K562 (cell line): ENCODE results near the gene FUNDC1. TPM values are rescaled to one million over a fixed set of nuclear protein-coding genes. Genes with fewer than 3 reads are reported as not detected.

Experiments
- CAMTA2 ChIP-seq: fragments of 250-450 bp; sonication (Bioruptor Pico); conservative IDR thresholded peaks from 2 replicates; pipeline ENCODE4 v1.5.1; 2022
- GABPA ChIP-seq: fragments of 200-800 bp; sonication (Bioruptor generic); conservative IDR thresholded peaks from 2 replicates; pipeline ENCODE4 v1.6.1; 2016; ENCODE audit warnings: low read depth, missing genetic modification characterization, missing compliant biosample characterization
- HMGN3 ChIP-seq: IDR thresholded peaks from 2 replicates; pipeline ENCODE4 v1.6.1; 2011; ENCODE audit warnings: borderline replicate concordance, low read depth, mild to moderate bottlenecking, mixed read lengths, low read length; ENCODE audit not compliant: insufficient read length; ENCODE audit errors: extremely low read depth
- HNRNPH1 ChIP-seq: fragments of 200-400 bp; formaldehyde crosslinking; optimal IDR thresholded peaks from 2 replicates; pipeline ENCODE3; 2017; ENCODE audit warnings: low read depth, mild to moderate bottlenecking, low read length, moderate library complexity
- L3MBTL2 ChIP-seq: fragments of 450-650 bp; IDR thresholded peaks from 2 replicates; pipeline ENCODE4 v1.6.1; 2016; ENCODE audit warnings: mild to moderate bottlenecking, moderate library complexity
- LCOR ChIP-seq: sonication (generic); formaldehyde crosslinking; IDR thresholded peaks from 2 replicates; pipeline ENCODE4 v1.8.0; 2022; ENCODE audit warnings: mild to moderate bottlenecking, missing genetic modification reagents
- MXI1 ChIP-seq: IDR thresholded peaks from 2 replicates; pipeline ENCODE4 v1.6.1; 2011; ENCODE audit warnings: low read depth, mild to moderate bottlenecking, improper control_type of control experiment, low read length
- NFRKB ChIP-seq: fragments of 450-650 bp; IDR thresholded peaks from 2 replicates; pipeline ENCODE4 v1.6.1; 2016; ENCODE audit warnings: low read depth
- PPARD ChIP-seq: fragments of 250-450 bp; sonication (Bioruptor Pico); IDR thresholded peaks from 2 replicates; pipeline ENCODE4 v1.8.0; 2022; ENCODE audit warnings: inconsistent platforms, mild to moderate bottlenecking, moderate library complexity
- TOE1 ChIP-seq, 2 experiments: fragments of 450-650 bp in 1 of 2; sonication (generic) in 1 of 2; formaldehyde crosslinking in 1 of 2; IDR thresholded peaks; 2 replicates each; pipeline versions ENCODE4 v1.7.1 to v1.8.0; 2016 to 2022; ENCODE audit warnings: borderline replicate concordance in 2 of 2, mild to moderate bottlenecking in 2 of 2, antibody characterized with exemption in 1 of 2, inconsistent platforms in 1 of 2, low read depth in 1 of 2, missing genetic modification reagents in 1 of 2, moderate library complexity in 1 of 2
- TRIM24 ChIP-seq, 2 experiments: fragments of 450-650 bp; IDR thresholded peaks; 2 replicates each; pipeline ENCODE4 v1.6.1; 2016
- YY1 ChIP-seq, 3 experiments: IDR thresholded peaks; 2 replicates each; pipeline ENCODE4 v1.6.1; 2011; ENCODE audit warnings: low read length in 2 of 3, mild to moderate bottlenecking in 2 of 3, moderate library complexity in 2 of 3, borderline replicate concordance in 1 of 3, control low read depth in 1 of 3, low read depth in 1 of 3; ENCODE audit not compliant: insufficient read depth in 3 of 3, insufficient replicate concordance in 2 of 3, control insufficient read depth in 1 of 3, insufficient read length in 1 of 3; ENCODE audit errors: extremely low read depth in 1 of 3
- ZBTB17 ChIP-seq: fragments of 450-650 bp; formaldehyde crosslinking; IDR thresholded peaks from 2 replicates; pipeline ENCODE4 v1.4.0; 2020; ENCODE audit warnings: mild to moderate bottlenecking
- ZNF165 ChIP-seq: fragments of 250-450 bp; sonication (Bioruptor Pico); IDR thresholded peaks from 2 replicates; pipeline ENCODE4 v1.4.0; 2020; ENCODE audit warnings: borderline replicate concordance
- ZNF668 ChIP-seq: fragments of 250-450 bp; sonication (Bioruptor Pico); IDR thresholded peaks from 2 replicates; pipeline ENCODE4 v1.8.0; 2022; ENCODE audit warnings: mild to moderate bottlenecking, inconsistent platforms
- ZNF707 ChIP-seq: fragments of 250-450 bp; sonication (Bioruptor Pico); conservative IDR thresholded peaks from 2 replicates; pipeline ENCODE4 v1.8.0; 2022; ENCODE audit warnings: inconsistent platforms, mild to moderate bottlenecking, moderate library complexity
- polyA plus RNA-seq, 8 experiments: library from polyadenylated mRNA; depleted of rRNA in 4 of 8; stranded (reverse) in 5 of 8; unstranded in 3 of 8; fragments of >200 nt; fragmentation: Nextera tagmentation in 2 of 8; fragmentation: Illumina TruSeq in 1 of 8; extraction: Ambion mirVana in 2 of 8; extraction: Trizol in 1 of 8; gene quantifications; 2 replicates each; pipeline versions ENCODE4 v1.2.1 to v1.2.3, GENCODE V29; 2011 to 2014; ENCODE audit warnings: inconsistent platforms in 1 of 8, missing spikeins in 1 of 8
- total RNA-seq, 7 experiments: library from RNA; depleted of rRNA in 6 of 7; stranded (reverse); fragments of >200 nt in 6 of 7; fragmentation: Illumina TruSeq in 2 of 7; extraction: Trizol in 2 of 7; gene quantifications; 2 replicates each; pipeline versions ENCODE4 v1.2.1 to v1.2.3, GENCODE V29; 2011 to 2021; ENCODE audit warnings: low replicate concordance in 1 of 7
- TF ChIP-seq, protein P1 (sequence below): fragments of 250-450 bp; sonication (Bioruptor Pico); IDR thresholded peaks from 2 replicates; pipeline ENCODE4 v1.4.0; 2020
- TF ChIP-seq, protein P2 (sequence below), 2 experiments: fragments of 450-650 bp in 1 of 2; sonication (generic) in 1 of 2; formaldehyde crosslinking; conservative IDR thresholded peaks; 2 replicates each; pipeline versions ENCODE4 v1.4.0 to v1.8.1; 2020 to 2022; ENCODE audit warnings: mild to moderate bottlenecking in 1 of 2, missing genetic modification reagents in 1 of 2
- TF ChIP-seq, protein P3 (sequence below): fragments of 250-450 bp; sonication (Bioruptor Pico); IDR thresholded peaks from 2 replicates; pipeline ENCODE4 v1.5.0; 2021; ENCODE audit warnings: mild to moderate bottlenecking, borderline replicate concordance

FUNDC1 gene
- total and polyA plus RNA-seq, 9 of the 15 experiments (the other 6 are each of a cell fraction or from before 2014, with no cell fraction given) = 15.6 to 59.1 (median 29.3) TPM

DNA sequence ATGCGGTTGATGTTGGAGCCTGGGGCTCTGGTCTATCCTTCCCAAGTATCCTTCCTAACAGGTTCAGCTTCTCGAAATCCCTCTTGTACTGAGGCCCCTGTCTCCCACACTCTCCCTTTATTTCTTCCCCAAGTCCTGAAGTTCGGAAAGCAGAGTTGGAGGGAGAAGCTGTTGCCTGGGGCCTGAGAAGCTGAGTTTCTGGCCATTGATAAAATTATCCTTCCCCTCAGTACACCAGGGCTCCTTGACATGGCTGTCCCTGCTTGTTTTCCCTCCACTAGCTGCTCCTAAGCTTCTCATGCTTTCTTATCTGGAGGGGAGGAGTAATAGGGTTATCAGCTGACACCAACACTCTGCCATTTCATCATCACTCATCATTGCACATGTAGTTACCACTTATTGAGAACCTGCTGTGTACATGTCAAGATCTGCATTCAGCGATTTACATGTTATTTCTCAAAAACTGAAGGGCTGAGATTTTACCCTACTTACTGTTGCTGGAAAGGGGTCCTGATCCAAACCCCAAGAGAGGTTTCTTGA is 58.0 kb downstream of the FUNDC1 start (continued):
- no peak for TF ChIP-seq ZNF668 (CRISPR knock-in tag)
- TF ChIP-seq ZNF165 (CRISPR knock-in tag) = no peak
- TF ChIP-seq LCOR (CRISPR knock-in tag) = peak; percentile 65; the same call in 1 of the 2 replicates
- peak; percentile 23 for TF ChIP-seq HMGN3
- TF ChIP-seq CAMTA2 (CRISPR knock-in tag) = no peak
- TF ChIP-seq ZBTB17 (CRISPR knock-in tag) = no peak
- TF ChIP-seq, protein P1, sequence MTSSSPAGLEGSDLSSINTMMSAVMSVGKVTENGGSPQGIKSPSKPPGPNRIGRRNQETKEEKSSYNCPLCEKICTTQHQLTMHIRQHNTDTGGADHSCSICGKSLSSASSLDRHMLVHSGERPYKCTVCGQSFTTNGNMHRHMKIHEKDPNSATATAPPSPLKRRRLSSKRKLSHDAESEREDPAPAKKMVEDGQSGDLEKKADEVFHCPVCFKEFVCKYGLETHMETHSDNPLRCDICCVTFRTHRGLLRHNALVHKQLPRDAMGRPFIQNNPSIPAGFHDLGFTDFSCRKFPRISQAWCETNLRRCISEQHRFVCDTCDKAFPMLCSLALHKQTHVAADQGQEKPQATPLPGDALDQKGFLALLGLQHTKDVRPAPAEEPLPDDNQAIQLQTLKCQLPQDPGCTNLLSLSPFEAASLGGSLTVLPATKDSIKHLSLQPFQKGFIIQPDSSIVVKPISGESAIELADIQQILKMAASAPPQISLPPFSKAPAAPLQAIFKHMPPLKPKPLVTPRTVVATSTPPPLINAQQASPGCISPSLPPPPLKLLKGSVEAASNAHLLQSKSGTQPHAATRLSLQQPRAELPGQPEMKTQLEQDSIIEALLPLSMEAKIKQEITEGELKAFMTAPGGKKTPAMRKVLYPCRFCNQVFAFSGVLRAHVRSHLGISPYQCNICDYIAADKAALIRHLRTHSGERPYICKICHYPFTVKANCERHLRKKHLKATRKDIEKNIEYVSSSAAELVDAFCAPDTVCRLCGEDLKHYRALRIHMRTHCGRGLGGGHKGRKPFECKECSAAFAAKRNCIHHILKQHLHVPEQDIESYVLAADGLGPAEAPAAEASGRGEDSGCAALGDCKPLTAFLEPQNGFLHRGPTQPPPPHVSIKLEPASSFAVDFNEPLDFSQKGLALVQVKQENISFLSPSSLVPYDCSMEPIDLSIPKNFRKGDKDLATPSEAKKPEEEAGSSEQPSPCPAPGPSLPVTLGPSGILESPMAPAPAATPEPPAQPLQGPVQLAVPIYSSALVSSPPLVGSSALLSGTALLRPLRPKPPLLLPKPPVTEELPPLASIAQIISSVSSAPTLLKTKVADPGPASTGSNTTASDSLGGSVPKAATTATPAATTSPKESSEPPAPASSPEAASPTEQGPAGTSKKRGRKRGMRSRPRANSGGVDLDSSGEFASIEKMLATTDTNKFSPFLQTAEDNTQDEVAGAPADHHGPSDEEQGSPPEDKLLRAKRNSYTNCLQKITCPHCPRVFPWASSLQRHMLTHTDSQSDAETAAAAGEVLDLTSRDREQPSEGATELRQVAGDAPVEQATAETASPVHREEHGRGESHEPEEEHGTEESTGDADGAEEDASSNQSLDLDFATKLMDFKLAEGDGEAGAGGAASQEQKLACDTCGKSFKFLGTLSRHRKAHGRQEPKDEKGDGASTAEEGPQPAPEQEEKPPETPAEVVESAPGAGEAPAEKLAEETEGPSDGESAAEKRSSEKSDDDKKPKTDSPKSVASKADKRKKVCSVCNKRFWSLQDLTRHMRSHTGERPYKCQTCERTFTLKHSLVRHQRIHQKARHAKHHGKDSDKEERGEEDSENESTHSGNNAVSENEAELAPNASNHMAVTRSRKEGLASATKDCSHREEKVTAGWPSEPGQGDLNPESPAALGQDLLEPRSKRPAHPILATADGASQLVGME (CRISPR knock-in tag) = no peak
- TF ChIP-seq L3MBTL2 = peak; percentile 74
- TF ChIP-seq, protein P2, sequence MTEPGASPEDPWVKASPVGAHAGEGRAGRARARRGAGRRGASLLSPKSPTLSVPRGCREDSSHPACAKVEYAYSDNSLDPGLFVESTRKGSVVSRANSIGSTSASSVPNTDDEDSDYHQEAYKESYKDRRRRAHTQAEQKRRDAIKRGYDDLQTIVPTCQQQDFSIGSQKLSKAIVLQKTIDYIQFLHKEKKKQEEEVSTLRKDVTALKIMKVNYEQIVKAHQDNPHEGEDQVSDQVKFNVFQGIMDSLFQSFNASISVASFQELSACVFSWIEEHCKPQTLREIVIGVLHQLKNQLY (CRISPR knock-in tag; conservative IDR thresholded peaks at IDR 0.05) = no peak
- no peak for TF ChIP-seq PPARD
- TF ChIP-seq TOE1 (IDR thresholded peaks at IDR 0.05; ENCODE audit: borderline replicate concordance) = no peak
- TF ChIP-seq TOE1 (CRISPR knock-in tag; IDR thresholded peaks at IDR 0.05; ENCODE audit: borderline replicate concordance, low read depth) = no peak
- peak; percentile 60; the same call in 1 of the 2 replicates for TF ChIP-seq NFRKB
- TF ChIP-seq, protein P3, sequence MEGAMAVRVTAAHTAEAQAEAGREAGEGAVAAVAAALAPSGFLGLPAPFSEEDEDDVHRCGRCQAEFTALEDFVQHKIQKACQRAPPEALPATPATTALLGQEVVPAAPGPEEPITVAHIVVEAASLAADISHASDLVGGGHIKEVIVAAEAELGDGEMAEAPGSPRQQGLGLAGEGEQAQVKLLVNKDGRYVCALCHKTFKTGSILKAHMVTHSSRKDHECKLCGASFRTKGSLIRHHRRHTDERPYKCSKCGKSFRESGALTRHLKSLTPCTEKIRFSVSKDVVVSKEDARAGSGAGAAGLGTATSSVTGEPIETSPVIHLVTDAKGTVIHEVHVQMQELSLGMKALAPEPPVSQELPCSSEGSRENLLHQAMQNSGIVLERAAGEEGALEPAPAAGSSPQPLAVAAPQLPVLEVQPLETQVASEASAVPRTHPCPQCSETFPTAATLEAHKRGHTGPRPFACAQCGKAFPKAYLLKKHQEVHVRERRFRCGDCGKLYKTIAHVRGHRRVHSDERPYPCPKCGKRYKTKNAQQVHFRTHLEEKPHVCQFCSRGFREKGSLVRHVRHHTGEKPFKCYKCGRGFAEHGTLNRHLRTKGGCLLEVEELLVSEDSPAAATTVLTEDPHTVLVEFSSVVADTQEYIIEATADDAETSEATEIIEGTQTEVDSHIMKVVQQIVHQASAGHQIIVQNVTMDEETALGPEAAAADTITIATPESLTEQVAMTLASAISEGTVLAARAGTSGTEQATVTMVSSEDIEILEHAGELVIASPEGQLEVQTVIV = no peak
- no peak for TF ChIP-seq MXI1
- no peak for TF ChIP-seq HNRNPH1
- TF ChIP-seq GABPA (tag) = no peak
- peak in 1 of 3 experiments; percentile 16 for TF ChIP-seq YY1 (IDR thresholded peaks at IDR 0.05; ENCODE audit: borderline replicate concordance in 1 of 3, control insufficient read depth in 1 of 3, extremely low read depth in 1 of 3, insufficient read depth in 3 of 3, insufficient read length in 1 of 3, insufficient replicate concordance in 2 of 3, low read depth in 1 of 3, low read length in 2 of 3)
- peak; percentile 69 to 77 for TF ChIP-seq TRIM24 (IDR thresholded peaks at IDR 0.05)
- no peak for TF ChIP-seq ZNF707 (CRISPR knock-in tag)
